B cell (primary cell): ENCODE measurements around the gene PYCARD. TPM values are rescaled to one million over a fixed set of nuclear protein-coding genes. Genes with fewer than 3 reads are reported as not detected.

Source experiments
- ATAC-seq: fragments of 200-7000 bp; cut with Tn5 transposase; one replicate; pipeline ENCODE4 v1.10.0; 2021; ENCODE audit warnings: low read depth, mild to moderate bottlenecking, moderate number of reproducible peaks, moderate library complexity
- CTCF ChIA-PET: fragments of 350-600 bp; sonication (Branson Sonifier 250); formaldehyde crosslinking; loops from one replicate; lab custom pipeline; 2021; ENCODE audit warnings: antibody characterized with exemption, inconsistent platforms; lab: Charles Lee
- POLR2A ChIA-PET: fragments of 350-600 bp; sonication (Branson Sonifier 250); formaldehyde crosslinking; loops from one replicate; lab custom pipeline; 2021; ENCODE audit warnings: antibody characterized with exemption; lab: Charles Lee
- DNase-seq: peaks from one replicate; pipeline ENCODE4 v3.0.0; 2013
- H2AFZ ChIP-seq: 2 replicates; pipeline ENCODE4 v1.6.1; 2012; ENCODE audit warnings: mild to moderate bottlenecking, low read depth, low read length; ENCODE audit not compliant: insufficient read depth, poor library complexity, severe bottlenecking
- H3K27ac ChIP-seq, 2 donors: 1 replicate in 1 of 2; 2 replicates in 1 of 2; pipeline ENCODE4 v1.5.1; 2012 to 2013; ENCODE audit warnings: low read length in 2 of 2, mild to moderate bottlenecking in 2 of 2, moderate library complexity in 1 of 2
- H3K27me3 ChIP-seq, 4 experiments: fragments of 200-600 bp in 1 of 4; sonication (generic) in 1 of 4; replicated peaks in 1 of 4; 1 replicate in 2 of 4; 2 replicates in 2 of 4; pipeline versions ENCODE4 v1.6.1 to v1.7.0; 2013 to 2016; ENCODE audit warnings: low read length in 3 of 4, mild to moderate bottlenecking in 2 of 4, mixed read lengths in 1 of 4, moderate library complexity in 1 of 4; ENCODE audit not compliant: insufficient read depth in 4 of 4, control insufficient read depth in 3 of 4; ENCODE audit errors: control extremely low read depth in 1 of 4
- H3K36me3 ChIP-seq, 2 experiments: replicated peaks in 1 of 2; 1 replicate in 1 of 2; 2 replicates in 1 of 2; pipeline versions ENCODE4 v1.6.1 to v1.7.1; 2013; ENCODE audit warnings: low read length in 1 of 2; ENCODE audit not compliant: insufficient read depth in 2 of 2, control insufficient read depth in 1 of 2; ENCODE audit errors: control extremely low read depth in 1 of 2, extremely low read depth in 1 of 2
- H3K4me1 ChIP-seq, 2 donors: fragments of 200-600 bp in 1 of 2; sonication (generic) in 1 of 2; 1 replicate in 1 of 2; 2 replicates in 1 of 2; pipeline versions ENCODE4 v1.5.1 to v1.6.1; 2013 to 2017; ENCODE audit warnings: low read length in 2 of 2; ENCODE audit not compliant: control insufficient read depth in 2 of 2, insufficient read depth in 2 of 2
- H3K4me2 ChIP-seq: replicated peaks from 2 replicates; pipeline ENCODE3; 2012; ENCODE audit warnings: mild to moderate bottlenecking, low read depth, low read length; ENCODE audit not compliant: poor library complexity, severe bottlenecking
- H3K4me3 ChIP-seq, 5 experiments: fragments of 200-600 bp in 1 of 5; sonication (generic) in 1 of 5; 1 replicate in 3 of 5; 2 replicates in 2 of 5; pipeline versions ENCODE4 v1.5.1 to v1.7.0; 2011 to 2016; ENCODE audit warnings: low read length in 4 of 5, mild to moderate bottlenecking in 4 of 5, low read depth in 2 of 5, control low read depth in 1 of 5, moderate library complexity in 1 of 5; ENCODE audit not compliant: insufficient read depth in 1 of 5; ENCODE audit errors: control extremely low read depth in 1 of 5, extremely low read depth in 1 of 5
- H3K79me2 ChIP-seq: fragments of 200-600 bp; sonication (generic); one replicate; pipeline ENCODE4 v1.6.0; 2016; ENCODE audit warnings: low read length; ENCODE audit not compliant: control insufficient read depth, insufficient read depth
- H3K9ac ChIP-seq: fragments of 200-600 bp; sonication (generic); 2 replicates; pipeline ENCODE4 v1.6.1; 2017; ENCODE audit warnings: mild to moderate bottlenecking, low read length, moderate library complexity
- H3K9me3 ChIP-seq, 3 donors: one replicate each; pipeline versions ENCODE4 v1.6.1 to v1.7.1; 2013; ENCODE audit warnings: low read length in 2 of 3; ENCODE audit not compliant: control insufficient read depth in 2 of 3, insufficient read depth in 1 of 3; ENCODE audit errors: control extremely low read depth in 1 of 3
- H4K20me1 ChIP-seq: 2 replicates; pipeline ENCODE4 v1.6.0; 2012; ENCODE audit warnings: mild to moderate bottlenecking, low read length; ENCODE audit not compliant: insufficient read depth, control insufficient read depth, poor library complexity, severe bottlenecking
- H3K27ac Mint-ChIP-seq: one replicate; pipeline ENCODE4 v1.8.0; 2021; ENCODE audit warnings: mixed read lengths
- H3K27me3 Mint-ChIP-seq: one replicate; pipeline ENCODE4 v1.8.0; 2021; ENCODE audit warnings: mixed read lengths
- H3K4me1 Mint-ChIP-seq: one replicate; pipeline ENCODE4 v1.8.0; 2021; ENCODE audit warnings: mixed read lengths
- H3K4me3 Mint-ChIP-seq: one replicate; pipeline ENCODE4 v1.8.0; 2021; ENCODE audit warnings: mixed read lengths
- H3K9me3 Mint-ChIP-seq: one replicate; pipeline ENCODE4 v1.8.0; 2022; ENCODE audit warnings: mixed read lengths; ENCODE audit not compliant: insufficient read depth
- CTCF ChIP-seq: fragments of 200-600 bp; IDR thresholded peaks from one replicate; pipeline ENCODE4 v1.8.0; 2022; ENCODE audit warnings: antibody characterized with exemption, mild to moderate bottlenecking
- EZH2 ChIP-seq: IDR thresholded peaks from 2 replicates; pipeline ENCODE4 v1.6.1; 2012; ENCODE audit warnings: borderline replicate concordance, low read depth, mild to moderate bottlenecking, moderate library complexity, low read length; ENCODE audit not compliant: insufficient read depth, poor library complexity, severe bottlenecking
- WGBS: methylation state at CpG from one replicate; pipeline ENCODE4 v1.1.5; 2013; ENCODE audit warnings: missing lambda C conversion rate; ENCODE audit not compliant: insufficient coverage; 5-methylcytosine and 5-hydroxymethylcytosine counted together
- intact Hi-C: fragments of 100-400 bp; cut with micrococcal nuclease; formaldehyde crosslinking; loops from one replicate; pipeline ENCODE4 v1.10.0; 2022
- polyA plus RNA-seq: library from polyadenylated mRNA; depleted of rRNA; stranded (reverse); fragments of >200 nt; gene quantifications from 2 replicates; pipeline ENCODE4 v1.2.3, GENCODE V29; 2012
- total RNA-seq, 2 donors: library from RNA; stranded (reverse); fragments of 120-200 nt in 1 of 2; gene quantifications; 1 replicate in 1 of 2; 2 replicates in 1 of 2; pipeline versions ENCODE4 v1.2.3 to v1.2.4, GENCODE V29; 2013 to 2022

The PYCARD gene
- total and polyA plus RNA-seq, 2 donors (not counting 1 experiment from before 2014, with no cell fraction given), result 35.7 to 72.0 TPM

GRCh38 chr16:31251435-31251834, 48.9 kb upstream of the PYCARD start:
- Histone ChIP-seq H3K9me3 (no peaks in the 10 kb centered on the region), H3K36me3 (no peaks in the 10 kb centered on the region), H3K27me3 (peaks cover 0 to 27% (median 9%) of the 10 kb centered on the region in 4 experiments), H3K4me1 (peaks cover 7 to 10% of the 10 kb centered on the region in 2 donors), H2AFZ (no peak overlapping the region), H3K4me2 (no peak overlapping the region), H3K4me3 (no peak overlapping the region), H3K27ac (no peak overlapping the region), H4K20me1 (no peaks in the 10 kb centered on the region), H3K9ac (no peak overlapping the region), H3K79me2 (no peaks in the 10 kb centered on the region)
- peaks cover 5% of the 10 kb centered on the region for H3K27me3 Mint-ChIP-seq
- 100% methylated on average over 1 of the region's 5 CpGs for WGBS
- DNase-seq, result no peak
- TF ChIP-seq CTCF (no peak), EZH2 (no peak)
- H3K4me1 Mint-ChIP-seq, result peaks cover 19% of the 10 kb centered on the region
- CTCF ChIA-PET, result no interaction called here
- no peak for ATAC-seq
- no peak overlapping the region for H3K27ac Mint-ChIP-seq
- H3K4me3 Mint-ChIP-seq, result no peak overlapping the region
- no peaks in the 10 kb centered on the region for H3K9me3 Mint-ChIP-seq
- POLR2A ChIA-PET, result no interaction called here
- intact Hi-C loops, result no loop called here

- no peak overlapping the region for H2AFZ ChIP-seq
- ATAC-seq, result no peak
- no peak overlapping the region for H3K4me3 Mint-ChIP-seq
- TF ChIP-seq EZH2, result no peak
- TF ChIP-seq CTCF, result no peak
- no peak overlapping the region for H3K4me2 ChIP-seq
- ChIA-PET CTCF (no interaction called here), POLR2A (no interaction called here)
- H3K27me3 Mint-ChIP-seq, result peaks cover 5% of the 10 kb centered on the region
- peaks cover 7 to 10% of the 10 kb centered on the region in 2 donors for H3K4me1 ChIP-seq
- H3K27ac ChIP-seq, result no peak overlapping the region
- intact Hi-C loops, result no loop called here
- 99% methylated on average over 6 of the region's 7 CpGs for WGBS
- H3K27me3 ChIP-seq, result peaks cover 0 to 27% (median 9%) of the 10 kb centered on the region in 4 experiments
- no peak overlapping the region for H3K27ac Mint-ChIP-seq
- H3K9ac ChIP-seq, result no peak overlapping the region
- H3K9me3 Mint-ChIP-seq, result no peaks in the 10 kb centered on the region
- H3K9me3 ChIP-seq, result no peaks in the 10 kb centered on the region
- H3K4me1 Mint-ChIP-seq, result peaks cover 20% of the 10 kb centered on the region
- H4K20me1 ChIP-seq, result no peaks in the 10 kb centered on the region
- no peak for DNase-seq
- no peak overlapping the region for H3K4me3 ChIP-seq
- no peaks in the 10 kb centered on the region for H3K79me2 ChIP-seq
- no peaks in the 10 kb centered on the region for H3K36me3 ChIP-seq
These were observed 48.3 kb upstream of the PYCARD start for GRCh38 chr16:31250782-31251384.
